Esophagus (tissue), 2 donors: ENCODE data around the gene KRTAP1-1. TPM values are rescaled to one million over a fixed set of nuclear protein-coding genes. Genes with fewer than 3 reads are reported as not detected.
"Not testable (repeated sequence)": the region's sequence is repeated elsewhere in the genome, so short reads cannot be mapped to it uniquely, and the experiment has no call there.

Experiments used
- H3K27ac ChIP-seq, 2 donors: one replicate each; pipeline ENCODE4 v1.5.1; 2013; ENCODE audit warnings: low read depth in 2 of 2, mild to moderate bottlenecking in 2 of 2, inconsistent platforms in 1 of 2, low read length in 1 of 2, moderate library complexity in 1 of 2
- H3K27me3 ChIP-seq, 2 donors: one replicate each; pipeline ENCODE4 v1.6.1; 2013; ENCODE audit warnings: low read length in 2 of 2, control low read depth in 1 of 2, mild to moderate bottlenecking in 1 of 2; ENCODE audit not compliant: insufficient read depth in 2 of 2, control insufficient read depth in 1 of 2
- H3K36me3 ChIP-seq, 2 donors: one replicate each; pipeline ENCODE4 v1.6.1; 2013; ENCODE audit warnings: low read length in 1 of 2; ENCODE audit not compliant: control insufficient read depth in 2 of 2, insufficient read depth in 2 of 2
- H3K4me1 ChIP-seq, 2 donors: one replicate each; pipeline ENCODE4 v1.6.1; 2013; ENCODE audit warnings: low read length in 1 of 2; ENCODE audit not compliant: control insufficient read depth in 2 of 2, insufficient read depth in 2 of 2
- H3K4me3 ChIP-seq, 2 donors: one replicate each; pipeline ENCODE4 v1.5.1; 2013; ENCODE audit warnings: low read length in 2 of 2, mild to moderate bottlenecking in 2 of 2, low read depth in 1 of 2, moderate library complexity in 1 of 2
- H3K9me3 ChIP-seq, 2 donors: one replicate each; pipeline ENCODE4 v1.6.1; 2013; ENCODE audit warnings: mild to moderate bottlenecking in 2 of 2, low read depth in 1 of 2, low read length in 1 of 2, moderate library complexity in 1 of 2; ENCODE audit not compliant: control insufficient read depth in 2 of 2, insufficient read depth in 1 of 2
- WGBS, 2 donors: extraction: QIAGEN DNeasy Blood & Tissue Kit; methylation state at CpG; one replicate each; pipeline ENCODE4 v1.1.7; 2013; 5-methylcytosine and 5-hydroxymethylcytosine counted together
- polyA plus RNA-seq, 2 donors: library from polyadenylated mRNA; stranded (reverse); fragments of 200-250 nt; gene quantifications; one replicate each; pipeline ENCODE4 v1.2.3, GENCODE V29; 2013
- donor health status: healthy with polysubstance abuse.
- donor health status: Bipolar disorder and iron deficiency.

The KRTAP1-1 gene
- polyA plus RNA-seq, 2 donors, result 0.04 to 0.16 TPM

- Histone ChIP-seq H3K27me3 (no peaks in the 10 kb centered on the region), H3K9me3 (no peaks in the 10 kb centered on the region), H3K4me3 (no peak overlapping the region), H3K4me1 (peaks cover 0 to 2% of the 10 kb centered on the region in 2 donors), H3K27ac (no peak overlapping the region), H3K36me3 (no peaks in the 10 kb centered on the region)
- 89 to 91% methylated on average over 4 of the region's 4 CpGs for WGBS, 2 donors
Measured at GRCh38 chr17:41001795-41002194, 39.5 kb downstream of the KRTAP1-1 start.

DNA sequence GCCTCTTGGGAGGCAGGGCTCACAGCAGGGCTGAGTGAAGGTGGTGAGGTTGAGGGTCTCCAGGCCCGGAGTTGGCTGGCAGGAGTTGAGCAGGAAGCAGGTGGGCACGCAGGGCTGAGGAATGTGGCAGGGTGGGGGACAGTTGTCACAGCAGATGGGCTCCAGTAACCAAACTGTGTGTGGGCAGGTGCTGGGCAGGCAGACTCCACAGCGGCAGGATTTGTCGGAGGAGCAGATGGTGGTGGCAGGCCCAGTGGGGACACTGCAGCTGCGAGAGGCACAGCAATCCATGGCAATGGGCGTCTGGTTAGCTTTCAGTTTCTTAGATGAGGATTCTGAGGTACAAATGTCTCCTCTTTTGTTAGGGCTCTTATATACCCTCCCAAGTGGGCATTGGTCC, 41.7 kb downstream of the KRTAP1-1 start, which contains the start of gene KRTAP3-2:
KRTAP3-2 (minus strand) TSS at position 344 of the 400 bp plus-strand sequence; CDS start at position 291, 53 bp downstream.
- H3K9me3 ChIP-seq, result not testable (repeated sequence)

DNA sequence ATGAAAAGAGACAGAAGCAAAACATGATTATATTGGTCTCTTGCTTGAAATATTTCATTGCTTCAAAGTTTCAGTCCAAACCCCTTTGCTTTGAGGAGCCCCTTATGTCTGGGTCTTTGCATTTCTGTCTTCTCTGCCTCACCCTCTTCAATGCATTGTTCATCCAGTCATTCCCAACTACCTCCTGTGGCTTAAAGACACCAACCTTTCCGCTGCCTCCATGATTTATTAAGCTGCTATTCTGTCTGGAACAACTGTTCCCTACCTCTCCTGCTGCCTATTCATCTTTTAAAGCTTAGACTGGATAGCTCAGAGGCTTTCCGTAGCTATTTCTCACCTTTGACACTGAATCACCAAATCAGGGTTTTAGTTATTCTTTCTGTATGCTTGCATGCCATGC, 43.9 kb downstream of the KRTAP1-1 start:
- Histone ChIP-seq H3K36me3 (no peaks in the 10 kb centered on the region), H3K27ac (no peak overlapping the region), H3K4me3 (no peak overlapping the region), H3K27me3 (no peaks in the 10 kb centered on the region), H3K9me3 (no peaks in the 10 kb centered on the region), H3K4me1 (peaks cover 0 to 2% of the 10 kb centered on the region in 2 donors)
- WGBS, 2 donors, result 67% methylated on average over 2 of the region's 2 CpGs

More for the DNA sequence above, 41.7 kb downstream of the KRTAP1-1 start, which contains the start of gene KRTAP3-2:
- not testable (repeated sequence) for H3K4me3 ChIP-seq, H3K27me3 ChIP-seq, H3K4me1 ChIP-seq, H3K27ac ChIP-seq, H3K36me3 ChIP-seq
- 86 to 87% methylated on average over 5 to 6 of the region's 6 CpGs for WGBS, 2 donors

- H3K9me3 ChIP-seq, result no peaks in the 10 kb centered on the region
- H3K4me3 ChIP-seq, result no peak overlapping the region
- H3K27ac ChIP-seq, result no peak overlapping the region
- H3K27me3 ChIP-seq, result no peaks in the 10 kb centered on the region
- H3K36me3 ChIP-seq, result no peaks in the 10 kb centered on the region
- peaks cover 0 to 2% of the 10 kb centered on the region in 2 donors for H3K4me1 ChIP-seq
- 73 to 82% methylated on average over 4 of the region's 4 CpGs for whole genome bisulfite sequencing, 2 donors
Measured at GRCh38 chr17:40996829-40997228, 44.4 kb downstream of the KRTAP1-1 start.

GRCh38 chr17:40995116-40995515, 46.1 kb downstream of the KRTAP1-1 start:
- Histone ChIP-seq H3K27me3 (no peaks in the 10 kb centered on the region), H3K36me3 (no peaks in the 10 kb centered on the region), H3K4me3 (no peak overlapping the region), H3K27ac (no peak overlapping the region), H3K9me3 (no peaks in the 10 kb centered on the region), H3K4me1 (peaks cover 0 to 2% of the 10 kb centered on the region in 2 donors)
- 48 to 54% methylated on average over 1 of the region's 1 CpG for WGBS, 2 donors

GRCh38 chr17:40993839-40994238, 47.4 kb downstream of the KRTAP1-1 start, which contains the start of gene KRTAP3-3:
KRTAP3-3 (minus strand) TSS chr17:40994164; CDS start chr17:40994097, 67 bp downstream.
- no peak within 1 kb of the TSS for H3K27ac ChIP-seq
- no peaks in the 10 kb centered on the region for H3K27me3 ChIP-seq
- no peak within 1 kb of the TSS for H3K4me3 ChIP-seq
- H3K9me3 ChIP-seq, result no peaks in the 10 kb centered on the region
- WGBS, 2 donors, result 58 to 62% methylated on average over 4 of the region's 4 CpGs
- no peaks in the 10 kb centered on the region for H3K36me3 ChIP-seq
- H3K4me1 ChIP-seq, result no peaks in the 10 kb centered on the region

- 91 to 92% methylated on average over 2 of the region's 2 CpGs for WGBS, 2 donors
Measured at GRCh38 chr17:40993084-40993483, 48.2 kb downstream of the KRTAP1-1 start.

GRCh38 chr17:40992666-40993065, 48.6 kb downstream of the KRTAP1-1 start:
- Histone ChIP-seq H3K27me3 (no peaks in the 10 kb centered on the region), H3K9me3 (no peaks in the 10 kb centered on the region)
- 77 to 90% methylated on average over 3 of the region's 3 CpGs for WGBS, 2 donors

More at GRCh38 chr17:40993084-40993483, 48.2 kb downstream of the KRTAP1-1 start:
- H3K4me3 ChIP-seq, result no peak overlapping the region
- H3K36me3 ChIP-seq, result no peaks in the 10 kb centered on the region
- H3K4me1 ChIP-seq, result no peaks in the 10 kb centered on the region
- no peaks in the 10 kb centered on the region for H3K27me3 ChIP-seq
- H3K27ac ChIP-seq, result no peak overlapping the region
- H3K9me3 ChIP-seq, result no peaks in the 10 kb centered on the region

More at GRCh38 chr17:40992666-40993065, 48.6 kb downstream of the KRTAP1-1 start:
- no peak overlapping the region for H3K27ac ChIP-seq
- H3K4me1 ChIP-seq, result no peaks in the 10 kb centered on the region
- no peaks in the 10 kb centered on the region for H3K36me3 ChIP-seq
- H3K4me3 ChIP-seq, result no peak overlapping the region
